GM18526 (cell line): ENCODE results near the gene MAP2.

Source experiments
- POLR2A ChIP-seq: IDR thresholded peaks from 3 replicates; pipeline ENCODE4 v1.6.1; 2011; ENCODE audit not compliant: insufficient read length; ENCODE audit errors: extremely low read depth

The MAP2 gene

GRCh38 chr2:209505410-209505809 lies 81.6 kb downstream of the MAP2 start:
- TF ChIP-seq POLR2A = no peak

- no peak for TF ChIP-seq POLR2A
Observed at GRCh38 chr2:209508255-209508654, 84.4 kb downstream of the MAP2 start.

- TF ChIP-seq POLR2A = no peak
Observed at GRCh38 chr2:209511637-209512036, 87.8 kb downstream of the MAP2 start.

- no peak for TF ChIP-seq POLR2A
Observed at GRCh38 chr2:209512971-209513370, 89.1 kb downstream of the MAP2 start.

DNA sequence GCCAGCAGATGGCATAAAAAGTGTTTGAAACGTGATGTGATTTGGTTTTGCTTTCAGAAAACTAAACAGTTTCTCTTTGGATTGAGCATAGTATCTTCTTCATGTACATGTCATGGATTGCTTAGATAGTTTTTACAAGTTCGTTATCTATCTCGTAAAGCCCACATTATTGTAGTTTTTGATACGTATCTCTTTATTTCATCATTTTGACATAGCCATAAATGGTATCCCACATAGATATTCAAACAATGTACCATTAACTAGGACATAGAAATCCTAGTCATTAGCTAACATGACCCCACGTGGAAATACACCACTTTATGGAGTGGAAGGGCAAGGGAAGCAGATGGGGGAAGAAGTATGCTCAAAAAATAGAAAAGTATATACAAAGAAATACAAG lies 93.6 kb downstream of the MAP2 start:
- TF ChIP-seq POLR2A = no peak

DNA sequence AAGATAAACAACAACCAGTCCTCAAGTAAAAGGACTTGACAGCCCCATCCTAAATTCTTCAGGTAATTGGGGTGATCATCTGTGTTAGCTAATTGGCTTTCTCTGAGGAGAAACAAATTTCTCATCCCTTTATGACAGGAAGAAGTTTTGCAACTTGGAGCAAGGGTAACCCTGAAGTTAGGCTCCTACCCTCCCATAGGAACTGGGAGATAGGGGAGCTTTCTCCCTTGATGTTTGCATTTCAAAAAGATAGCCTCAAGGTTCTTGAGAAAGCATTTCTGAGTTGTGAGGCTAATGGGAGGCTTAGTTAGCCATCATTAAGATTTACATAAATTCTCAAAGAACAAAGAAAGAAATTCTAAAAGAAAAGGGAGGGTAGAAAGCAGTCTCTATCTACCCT lies 95.4 kb downstream of the MAP2 start:
- TF ChIP-seq POLR2A = no peak

DNA sequence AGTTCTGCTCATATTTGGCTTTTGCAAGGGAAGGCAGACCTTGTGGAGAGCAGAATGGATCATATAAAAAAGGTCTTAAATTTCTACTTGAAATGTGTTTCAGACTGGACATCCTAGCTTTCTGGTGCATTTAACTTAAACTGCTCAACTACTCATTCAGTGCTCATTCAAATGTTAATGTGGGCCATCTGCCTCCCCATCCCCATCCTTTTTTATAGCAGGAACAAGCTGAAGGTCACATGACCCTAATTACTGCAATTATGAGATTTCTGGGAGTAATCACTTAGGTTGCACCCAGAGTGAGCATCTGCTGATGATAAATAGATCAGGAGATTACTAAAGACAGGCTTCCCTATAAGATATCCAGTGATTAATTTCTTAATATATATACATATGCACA lies 96.1 kb downstream of the MAP2 start:
- no peak for TF ChIP-seq POLR2A

DNA sequence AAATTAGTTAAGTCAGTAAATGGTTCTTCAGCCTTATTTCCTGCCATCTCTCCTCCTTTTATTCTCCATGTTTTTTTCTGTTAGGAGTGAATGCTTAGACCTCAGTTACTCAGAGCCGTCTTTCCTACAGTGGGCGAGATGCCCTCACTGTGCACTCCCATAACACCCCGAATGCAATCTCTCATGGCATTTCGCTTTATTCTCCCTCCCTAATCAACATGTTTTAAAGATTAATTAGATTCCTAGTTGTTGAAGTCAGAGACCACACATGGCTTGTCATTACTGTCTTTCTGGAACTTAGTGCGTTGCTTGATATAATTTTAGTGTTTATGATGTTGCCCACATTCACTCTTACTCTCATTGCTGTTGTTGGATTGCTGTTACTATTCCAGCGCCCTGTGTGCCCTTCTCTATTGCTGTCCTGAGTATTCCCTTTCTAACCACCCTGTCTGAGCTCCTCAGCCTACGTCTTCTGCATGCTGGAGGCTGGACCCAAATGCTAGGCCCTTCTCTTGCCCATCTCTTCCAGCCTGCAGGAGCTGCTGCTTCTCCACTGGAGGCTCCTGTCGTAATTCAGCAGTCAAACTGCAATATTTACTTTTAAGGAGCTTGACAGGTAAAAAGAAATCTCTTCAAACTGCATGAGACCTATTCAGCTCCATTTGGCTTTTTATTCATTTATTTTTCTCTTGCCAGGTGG lies 99.3 kb downstream of the MAP2 start:
- TF ChIP-seq POLR2A = no peak

GRCh38 chr2:209523867-209524266 lies 100.0 kb downstream of the MAP2 start:
- no peak for TF ChIP-seq POLR2A

GRCh38 chr2:209525331-209525730 lies 101.5 kb downstream of the MAP2 start:
- no peak for TF ChIP-seq POLR2A

GRCh38 chr2:209525834-209526281 lies 102.0 kb downstream of the MAP2 start:
- TF ChIP-seq POLR2A = no peak

- TF ChIP-seq POLR2A = no peak
Observed at GRCh38 chr2:209526561-209526960, 102.7 kb downstream of the MAP2 start.

- no peak for TF ChIP-seq POLR2A
Observed at GRCh38 chr2:209529579-209529978, 105.7 kb downstream of the MAP2 start.

DNA sequence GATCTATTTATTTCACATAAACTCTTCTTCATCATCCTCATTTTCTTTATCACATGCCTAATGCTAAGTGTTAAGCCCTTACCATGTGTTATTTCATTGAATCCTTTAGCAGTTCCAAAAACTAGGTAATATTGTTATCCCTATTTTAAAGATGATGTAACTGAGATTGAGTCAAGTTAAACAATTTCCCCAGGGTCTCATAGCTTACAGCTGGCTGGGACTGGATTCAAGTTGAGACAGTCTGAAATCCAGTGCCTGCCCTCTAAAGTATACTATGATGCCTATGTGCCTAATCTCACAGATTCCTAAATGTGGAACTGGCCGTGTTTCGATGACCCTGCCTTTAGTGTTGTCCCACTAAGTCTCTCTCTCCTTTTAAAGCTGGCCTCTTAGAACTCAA lies 108.5 kb downstream of the MAP2 start:
- TF ChIP-seq POLR2A = no peak

DNA sequence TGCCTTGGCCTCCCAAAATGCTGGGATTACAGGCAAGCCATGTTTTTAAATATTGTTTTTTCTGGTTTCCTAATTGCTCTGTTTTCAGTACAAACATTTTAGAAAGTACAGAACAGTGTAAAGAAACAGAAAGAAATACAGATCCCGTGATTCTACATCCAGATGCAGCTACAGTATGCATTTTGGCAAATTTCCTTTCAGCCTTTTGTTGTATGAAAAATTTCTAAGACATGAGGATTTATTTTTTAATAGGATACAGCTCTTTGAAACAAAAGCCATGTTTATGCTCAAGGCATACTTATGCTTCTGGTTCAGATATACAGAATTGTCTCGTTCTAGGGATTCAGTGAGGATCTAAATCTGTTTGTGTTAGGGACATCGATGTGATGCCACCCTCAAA lies 109.5 kb downstream of the MAP2 start:
- TF ChIP-seq POLR2A = no peak

DNA sequence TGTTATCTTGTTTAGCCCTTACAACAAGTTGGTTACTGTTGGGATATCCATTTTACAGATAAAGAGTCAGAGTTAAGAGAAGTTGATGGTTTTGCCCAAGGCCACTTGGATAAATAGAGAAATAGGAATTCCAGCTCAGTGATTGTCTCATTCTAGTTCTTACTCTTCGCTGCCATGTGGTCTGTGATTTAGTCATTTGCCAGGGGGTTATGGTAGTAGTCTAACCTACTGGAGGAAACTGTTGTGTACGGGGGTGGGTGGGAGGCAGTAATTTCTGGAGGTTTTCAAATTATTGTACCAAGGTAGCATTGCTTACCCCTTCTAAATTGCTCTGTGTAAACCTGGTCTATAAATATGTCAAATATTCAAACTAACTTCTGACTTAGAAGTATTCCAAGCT lies 110.4 kb downstream of the MAP2 start:
- no peak for TF ChIP-seq POLR2A

DNA sequence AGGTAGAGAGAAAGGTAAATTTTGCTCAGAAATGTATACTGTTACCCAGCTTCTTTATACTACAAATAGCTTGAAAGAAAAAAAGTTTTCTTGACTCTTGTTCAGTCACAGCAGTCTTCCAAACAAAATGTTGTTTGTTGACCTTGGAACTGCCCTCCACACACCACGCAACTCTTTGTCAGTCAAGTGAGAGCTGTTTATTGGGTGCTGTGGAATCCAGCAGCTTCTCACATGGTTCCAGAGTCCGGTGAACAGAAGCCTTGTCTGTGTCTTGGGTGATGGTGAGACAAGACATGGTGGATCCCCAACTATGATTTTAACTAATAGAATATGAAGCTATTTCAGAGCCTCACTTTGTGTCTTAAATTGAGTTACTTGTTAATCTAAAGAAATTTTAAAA lies 112.5 kb downstream of the MAP2 start:
- TF ChIP-seq POLR2A = no peak

DNA sequence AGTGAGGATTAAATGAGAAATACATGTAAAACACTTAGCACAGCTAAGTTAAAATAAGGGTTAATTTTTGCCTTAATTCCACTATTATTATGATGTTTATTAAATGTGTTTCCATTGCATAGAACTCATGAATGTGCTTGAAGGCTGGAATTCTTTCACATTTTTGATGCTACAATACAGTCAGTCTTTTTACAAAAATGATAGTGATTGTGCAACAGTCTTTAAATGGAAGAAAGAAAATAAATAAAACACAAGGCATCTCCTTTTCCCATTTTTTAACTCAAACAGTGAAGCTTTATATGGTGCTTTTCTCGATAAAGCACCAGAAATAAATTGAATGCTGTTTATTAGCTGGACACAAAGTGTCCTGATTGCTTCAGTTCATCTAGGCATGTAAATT lies 123.9 kb downstream of the MAP2 start:
- no peak for TF ChIP-seq POLR2A

- no peak for TF ChIP-seq POLR2A
Observed at GRCh38 chr2:209549589-209549988, 125.7 kb downstream of the MAP2 start.
